Stomach (tissue), 4 donors: ENCODE results near the gene OR5B2.

Experiments
- EP300 ChIP-seq: sonication (generic); formaldehyde crosslinking; IDR thresholded peaks from one replicate; pipeline ENCODE4 v1.6.1; 2017; ENCODE audit warnings: antibody characterized with exemption
- POLR2A ChIP-seq, 4 donors: fragments of 450-650 bp; IDR thresholded peaks; one replicate each; pipeline ENCODE4 v1.6.1; 2016; ENCODE audit warnings: antibody characterized with exemption in 4 of 4, control low read depth in 2 of 4, mild to moderate bottlenecking in 1 of 4, moderate library complexity in 1 of 4
- POLR2AphosphoS5 ChIP-seq, 3 donors: sonication (generic); formaldehyde crosslinking; IDR thresholded peaks; one replicate each; pipeline ENCODE4 v1.6.1; 2016; ENCODE audit warnings: antibody characterized with exemption in 3 of 3
- TF ChIP-seq, protein P1 (sequence below), 7 experiments: fragments of 450-650 bp in 4 of 7; fragments of 200-600 bp in 3 of 7; sonication (generic) in 3 of 7; IDR thresholded peaks; one replicate each; pipeline ENCODE4 v1.5.1; 2016 to 2019; ENCODE audit warnings: antibody characterized with exemption in 7 of 7, control low read depth in 2 of 7, mild to moderate bottlenecking in 1 of 7

DNA sequence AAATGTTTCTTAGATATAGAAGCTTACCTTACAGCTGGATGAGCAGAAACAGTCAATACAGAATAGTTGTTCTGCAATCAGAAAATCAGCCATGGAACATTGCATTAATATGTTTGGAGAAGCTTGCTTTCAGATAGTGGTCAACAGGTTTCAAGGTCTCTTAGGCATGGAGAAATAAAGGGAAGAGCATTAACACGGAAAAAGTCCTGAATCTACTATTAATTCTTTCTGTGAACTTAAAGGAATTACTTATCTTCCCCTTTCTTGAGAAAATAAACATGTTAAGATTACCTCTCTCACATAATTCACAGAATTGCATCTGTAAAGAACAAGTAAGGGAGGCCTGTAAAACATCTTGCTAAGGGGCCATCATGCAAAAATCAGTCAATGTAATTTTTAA is 21.1 kb downstream of the OR5B2 start, which contains the start of gene OR5B3:
- TF ChIP-seq, protein P1, sequence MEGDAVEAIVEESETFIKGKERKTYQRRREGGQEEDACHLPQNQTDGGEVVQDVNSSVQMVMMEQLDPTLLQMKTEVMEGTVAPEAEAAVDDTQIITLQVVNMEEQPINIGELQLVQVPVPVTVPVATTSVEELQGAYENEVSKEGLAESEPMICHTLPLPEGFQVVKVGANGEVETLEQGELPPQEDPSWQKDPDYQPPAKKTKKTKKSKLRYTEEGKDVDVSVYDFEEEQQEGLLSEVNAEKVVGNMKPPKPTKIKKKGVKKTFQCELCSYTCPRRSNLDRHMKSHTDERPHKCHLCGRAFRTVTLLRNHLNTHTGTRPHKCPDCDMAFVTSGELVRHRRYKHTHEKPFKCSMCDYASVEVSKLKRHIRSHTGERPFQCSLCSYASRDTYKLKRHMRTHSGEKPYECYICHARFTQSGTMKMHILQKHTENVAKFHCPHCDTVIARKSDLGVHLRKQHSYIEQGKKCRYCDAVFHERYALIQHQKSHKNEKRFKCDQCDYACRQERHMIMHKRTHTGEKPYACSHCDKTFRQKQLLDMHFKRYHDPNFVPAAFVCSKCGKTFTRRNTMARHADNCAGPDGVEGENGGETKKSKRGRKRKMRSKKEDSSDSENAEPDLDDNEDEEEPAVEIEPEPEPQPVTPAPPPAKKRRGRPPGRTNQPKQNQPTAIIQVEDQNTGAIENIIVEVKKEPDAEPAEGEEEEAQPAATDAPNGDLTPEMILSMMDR (IDR thresholded peaks at IDR 0.05), result no peak
- TF ChIP-seq EP300 (no peak), POLR2A (IDR thresholded peaks at IDR 0.05) (no peak), POLR2AphosphoS5 (IDR thresholded peaks at IDR 0.05) (no peak)
